Measurements from ENCODE around the gene ACLY. TPM values are rescaled to one million over a fixed set of nuclear protein-coding genes. Genes with fewer than 3 reads are reported as not detected.
"Not testable (repeated sequence)": the region's sequence is repeated elsewhere in the genome, so short reads cannot be mapped to it uniquely, and the experiment has no call there.

ACLY gene
- total and polyA plus RNA-seq, 5 experiments from 2014 or later, result 42.7 to 79.3 (median 61.3) TPM

DNA sequence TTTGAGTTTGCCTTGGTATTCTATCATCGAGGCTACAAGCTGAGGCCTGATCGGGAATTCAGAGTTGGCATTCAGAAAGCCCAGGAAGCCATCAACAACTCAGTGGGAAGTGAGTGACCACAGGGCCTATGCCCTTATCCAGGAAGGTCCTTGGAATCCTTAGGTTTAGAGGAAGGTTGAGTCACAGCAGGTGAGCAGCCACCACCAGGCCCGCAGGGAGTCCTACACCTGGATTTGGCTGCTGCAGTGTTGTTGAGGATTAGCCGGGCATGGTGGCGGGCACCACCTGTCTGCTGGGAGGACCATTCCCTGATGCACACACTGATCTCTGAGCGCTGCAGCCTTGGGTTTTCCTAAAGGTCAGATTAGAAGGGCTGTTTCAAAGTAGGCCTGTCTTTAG is 16.9 kb upstream of the ACLY start:
- POLR2A ChIA-PET, result no interaction called here
- DNase-seq, result no peak
- H3K27me3 Mint-ChIP-seq, result peaks cover 0 to 3% (median 0%) of the 10 kb centered on the region in 5 donors

DNA sequence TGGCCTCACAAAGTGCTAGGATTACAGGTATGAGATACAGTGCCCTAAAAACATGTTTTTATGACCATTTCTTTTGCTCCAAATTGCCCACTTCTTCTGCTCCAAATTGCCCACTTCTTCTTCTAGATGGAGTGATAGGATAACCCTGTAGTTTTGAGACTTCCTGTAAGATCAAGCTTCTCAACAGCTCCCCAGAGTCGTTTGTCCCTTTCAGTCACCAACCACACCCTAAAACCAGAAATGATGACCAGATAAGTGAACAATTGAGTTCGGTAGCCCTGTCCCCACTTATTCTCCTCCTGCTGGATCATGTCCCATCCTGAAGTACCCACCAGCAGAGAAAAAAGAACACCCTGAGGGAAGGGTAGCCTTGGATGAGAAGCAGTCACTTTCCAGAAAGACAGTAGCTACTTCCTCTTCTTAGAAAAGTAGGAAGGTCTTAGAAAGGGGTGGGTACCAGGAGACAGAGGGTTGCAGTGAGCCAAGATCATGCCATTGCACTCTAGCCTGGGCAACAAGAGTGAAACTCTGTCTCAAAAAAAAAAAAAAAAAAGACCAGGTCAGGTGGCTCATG is 14.2 kb upstream of the ACLY start:
- Mint-ChIP-seq H3K27ac (peak overlapping the region in 8 of 10 donors; percentile 2 to 83 (median 30)), H3K36me3 (no peaks in the 10 kb centered on the region), H3K27me3 (no peaks in the 10 kb centered on the region), H3K4me3 (peak overlapping the region in 1 of 10 donors; percentile 19), H3K9me3 (no peaks in the 10 kb centered on the region), H3K4me1 (peaks cover 12 to 27% (median 26%) of the 10 kb centered on the region in 4 donors)
- ATAC-seq, result no peak
- no peak for DNase-seq
- POLR2A ChIA-PET, result interaction anchor here (1.4 kb wide), 1 partner anchor 14 kb away, joined by 4 read pairs; the partner anchor contains the start of gene ACLY

More for the DNA sequence above, 16.9 kb upstream of the ACLY start:
- Mint-ChIP-seq H3K9me3 (no peaks in the 10 kb centered on the region), H3K4me3 (no peak overlapping the region), H3K4me1 (peaks cover under 1 to 9% (median 6%) of the 10 kb centered on the region in 4 donors), H3K27ac (no peak overlapping the region), H3K36me3 (no peaks in the 10 kb centered on the region)
- ATAC-seq, result no peak

DNA sequence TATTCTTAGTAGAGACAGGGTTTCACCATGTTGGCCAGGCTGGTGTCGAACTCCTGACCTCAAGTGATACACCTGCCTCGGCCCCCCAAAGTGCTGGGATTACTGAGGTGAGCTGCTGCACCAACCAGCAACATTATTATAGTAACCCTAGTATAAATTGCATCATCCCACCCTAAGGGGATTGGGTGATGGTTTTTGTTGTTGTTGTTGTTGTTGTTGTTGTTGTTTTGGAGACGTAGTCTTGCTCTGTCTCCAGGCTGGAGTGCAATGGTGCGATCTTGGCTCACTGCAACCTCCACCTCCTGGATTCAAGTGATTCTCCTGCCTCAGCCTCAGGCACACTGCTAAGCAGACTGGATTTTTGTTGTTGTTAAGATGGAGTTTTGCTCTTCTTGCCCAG is 13.0 kb upstream of the ACLY start:
- POLR2A ChIA-PET, result interaction anchor here (1.4 kb wide), 1 partner anchor 13 kb away, joined by 4 read pairs; the partner anchor contains the start of gene ACLY
- Mint-ChIP-seq H3K4me1 (peaks cover 12 to 27% (median 26%) of the 10 kb centered on the region in 4 donors), H3K4me3 (peak overlapping the region in 1 of 10 donors; percentile 4), H3K27ac (peak overlapping the region in 7 of 10 donors; percentile 43 to 99 (median 98))
- H3K27me3 Mint-ChIP-seq, DNase-seq, H3K9me3 Mint-ChIP-seq, H3K36me3 Mint-ChIP-seq, ATAC-seq: not testable (repeated sequence)

DNA sequence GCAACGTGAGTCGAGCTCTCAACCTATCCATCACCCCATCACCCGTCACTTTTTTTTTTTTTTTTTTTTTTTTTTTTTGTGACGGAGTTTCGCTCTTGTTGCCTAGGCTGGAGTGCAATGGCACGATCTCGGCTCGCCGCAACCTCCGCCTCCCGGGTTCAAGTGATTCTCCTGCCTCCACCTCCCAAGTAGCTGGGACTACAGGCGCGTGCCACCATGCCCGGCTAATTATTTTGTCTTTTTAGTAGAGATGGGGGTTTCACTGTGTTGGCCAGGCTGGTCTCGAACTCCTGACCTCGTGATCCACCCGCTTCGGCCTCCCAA is 12.0 kb upstream of the ACLY start:
- H3K9me3 Mint-ChIP-seq, DNase-seq, H3K27me3 Mint-ChIP-seq, H3K36me3 Mint-ChIP-seq: not testable (repeated sequence)
- POLR2A ChIA-PET, result interaction anchor here (0.6 to 2.8 kb wide), 13 partner anchors 9 to 308 kb away, joined by 3 to 37 read pairs (median 6); partner anchors contain the start of genes ACLY, CNP, DNAJC7 and EIF1
- peak overlapping the region; percentile 91 to 98 (median 96) for H3K4me3 Mint-ChIP-seq
- peak; percentile 62 to 67 for ATAC-seq
- H3K4me1 Mint-ChIP-seq, result peaks cover 12 to 28% (median 26%) of the 10 kb centered on the region in 4 donors
- H3K27ac Mint-ChIP-seq, result peak overlapping the region; percentile 95 to 99 (median 98)

DNA sequence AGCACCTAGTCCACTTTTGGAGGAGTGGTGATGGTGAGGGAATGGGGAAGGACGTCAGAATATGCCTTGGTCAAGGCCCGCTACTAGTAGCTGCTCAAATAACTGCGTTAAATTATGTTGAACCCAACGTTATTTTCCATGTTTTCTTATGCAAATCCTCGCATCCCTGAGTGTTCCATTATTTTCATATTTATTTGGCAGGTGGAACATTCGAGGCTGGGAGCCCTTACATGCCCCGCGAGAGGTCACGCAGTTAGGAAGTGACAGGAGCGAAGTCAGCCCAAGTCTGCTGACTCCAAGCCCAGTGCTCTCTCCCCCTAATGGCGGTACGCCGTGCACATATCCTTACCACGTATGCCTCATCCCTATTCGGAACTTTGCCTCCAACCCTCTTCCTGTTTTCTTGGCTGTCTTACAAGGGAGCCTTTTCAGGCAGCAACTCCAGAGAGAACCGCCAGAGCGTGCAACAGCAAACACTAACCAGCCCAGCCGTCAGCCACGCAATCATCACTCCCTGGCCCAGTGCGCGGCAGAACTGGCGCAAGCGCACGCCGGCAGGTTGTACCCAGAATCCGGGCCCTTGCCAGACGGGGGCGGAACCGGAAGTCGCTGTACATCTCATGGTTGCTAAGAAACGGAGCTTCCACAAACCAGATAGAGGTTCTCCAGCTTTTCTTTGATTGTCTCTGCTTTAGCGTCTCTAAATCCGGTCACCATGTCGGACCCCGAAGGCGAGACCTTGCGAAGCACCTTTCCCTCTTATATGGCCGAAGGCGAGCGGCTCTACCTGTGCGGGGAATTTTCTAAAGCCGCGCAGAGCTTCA is 11.5 kb upstream of the ACLY start, which contains the start of gene ODAD4:
TSS of gene ODAD4 (plus strand) at position 609 of the 824 bp plus-strand sequence. CDS start at position 716, 107 bp downstream.
- DNase-seq (peak; percentile 92 to 97 (median 96)), ATAC-seq (peak; percentile 97 to 98)
- H3K27ac Mint-ChIP-seq, result peak within 1 kb of the TSS; percentile 95 to 99 (median 98)
- peak within 1 kb of the TSS; percentile 91 to 98 (median 96) for H3K4me3 Mint-ChIP-seq
- no peaks in the 10 kb centered on the region for H3K27me3 Mint-ChIP-seq
- no peaks in the 10 kb centered on the region for H3K9me3 Mint-ChIP-seq
- peaks cover 14 to 28% (median 26%) of the 10 kb centered on the region in 4 donors for H3K4me1 Mint-ChIP-seq
- POLR2A ChIA-PET, result interaction anchor here (1.0 to 2.8 kb wide), 12 partner anchors 9 to 241 kb away, joined by 3 to 37 read pairs (median 6); partner anchors contain the start of genes ACLY, CNP, DNAJC7 and EIF1
- H3K36me3 Mint-ChIP-seq, result no peaks in the 10 kb centered on the region

DNA sequence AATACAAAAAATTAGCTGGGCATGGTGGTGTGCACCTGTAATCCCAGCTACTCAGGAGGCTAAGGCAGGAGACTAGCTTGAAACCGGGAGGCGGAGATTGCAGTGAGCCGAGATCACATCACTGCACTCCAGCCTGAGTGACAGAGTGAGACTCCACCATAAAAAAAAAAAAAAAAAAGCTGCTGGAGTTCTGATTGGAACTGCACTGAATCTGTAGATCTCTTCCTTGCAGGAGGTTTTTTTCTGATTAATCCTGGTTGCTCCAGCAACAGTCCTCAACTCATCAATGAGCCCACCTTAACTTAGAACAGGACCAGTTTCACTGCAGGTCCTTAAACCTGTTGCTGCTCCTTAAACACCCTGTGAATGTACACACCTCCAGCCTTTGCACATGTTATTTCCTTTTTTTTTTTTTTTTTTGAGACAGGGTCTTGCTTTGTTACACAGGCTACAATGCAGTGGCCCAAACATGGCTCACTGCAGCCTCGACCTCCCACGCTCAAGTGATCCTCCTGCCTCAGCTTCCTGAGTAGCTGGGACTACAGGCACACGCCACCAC is 10.0 kb upstream of the ACLY start:
- no peak for ATAC-seq
- H3K27me3 Mint-ChIP-seq, result no peaks in the 10 kb centered on the region
- H3K9me3 Mint-ChIP-seq, result no peaks in the 10 kb centered on the region
- DNase-seq, result no peak
- POLR2A ChIA-PET, result interaction anchor here (0.6 to 2.8 kb wide), 8 partner anchors 7 to 241 kb away, joined by 3 to 37 read pairs (median 4); partner anchors contain the start of genes ACLY, CNP and NKIRAS2
- peak overlapping the region in 9 of 10 donors; percentile 13 to 98 (median 96) for H3K4me3 Mint-ChIP-seq
- H3K36me3 Mint-ChIP-seq, result no peaks in the 10 kb centered on the region
- peak overlapping the region in 8 of 10 donors; percentile 42 to 99 (median 98) for H3K27ac Mint-ChIP-seq
- H3K4me1 Mint-ChIP-seq, result peaks cover 14 to 28% (median 26%) of the 10 kb centered on the region in 4 donors

DNA sequence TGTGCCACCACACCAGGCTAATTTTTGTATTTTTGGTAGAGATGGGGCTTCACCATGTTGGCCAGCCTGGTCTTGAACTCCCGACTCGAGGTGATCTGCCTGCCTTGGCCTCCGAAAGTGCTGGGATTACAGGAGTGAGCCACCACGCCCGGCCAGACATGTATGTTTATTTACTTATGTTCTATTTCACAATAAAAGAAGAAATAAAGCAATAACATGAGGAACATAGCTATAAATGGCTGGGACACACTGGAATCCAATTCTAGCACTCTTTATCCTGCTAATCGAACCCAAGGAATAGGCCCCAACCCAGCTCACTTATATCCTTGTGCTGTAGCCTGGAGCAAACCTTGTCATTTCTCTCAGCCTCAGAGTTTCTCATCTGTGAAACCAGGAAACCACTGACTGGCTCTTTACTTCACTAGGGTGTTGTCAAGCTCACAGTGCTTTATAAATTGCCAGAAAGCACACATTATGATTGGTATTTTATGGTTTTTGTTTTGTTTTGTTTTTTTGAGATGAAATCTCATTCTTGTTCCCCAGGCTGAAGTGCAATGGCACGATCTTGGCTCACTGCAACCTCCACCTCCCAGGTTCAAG is 7.3 kb upstream of the ACLY start:
- ATAC-seq (no peak), DNase-seq (no peak)
- POLR2A ChIA-PET, result no interaction called here
- Mint-ChIP-seq H3K4me1 (peaks cover 14 to 24% (median 22%) of the 10 kb centered on the region in 4 donors), H3K9me3 (no peaks in the 10 kb centered on the region), H3K27me3 (no peaks in the 10 kb centered on the region), H3K36me3 (no peaks in the 10 kb centered on the region), H3K27ac (peak overlapping the region in 1 of 10 donors; percentile 34), H3K4me3 (no peak overlapping the region)

DNA sequence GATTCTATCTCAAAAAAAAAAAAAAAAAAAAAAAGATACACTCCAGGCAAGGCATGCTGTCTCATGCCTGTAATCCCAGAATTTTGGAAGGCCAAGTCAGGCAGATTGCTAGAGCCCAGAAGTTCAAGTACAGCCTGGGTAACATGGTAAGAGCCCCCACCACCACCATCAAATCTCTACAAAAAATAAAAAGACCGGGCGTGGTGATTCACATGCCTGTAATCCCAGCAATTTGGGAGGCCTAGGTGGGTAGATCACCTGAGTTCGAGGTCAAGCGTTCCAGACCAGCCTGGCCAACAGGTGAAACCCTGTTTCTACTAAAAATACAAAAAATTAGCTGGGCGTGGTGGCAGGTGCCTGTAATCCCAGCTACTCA is 1.8 kb upstream of the ACLY start:
- H3K9me3 Mint-ChIP-seq, result no peaks in the 10 kb centered on the region
- peak overlapping the region in 2 of 10 donors; percentile 45 to 85 for H3K4me3 Mint-ChIP-seq
- peaks cover 8 to 28% (median 22%) of the 10 kb centered on the region in 4 donors for H3K4me1 Mint-ChIP-seq
- DNase-seq, result no peak
- ATAC-seq, result no peak
- H3K27ac Mint-ChIP-seq, result no peak overlapping the region
- POLR2A ChIA-PET, result interaction anchor here (1.5 kb wide), 1 partner anchor 10 kb away, joined by 6 read pairs; the partner anchor contains the start of gene ODAD4
- no peaks in the 10 kb centered on the region for H3K36me3 Mint-ChIP-seq
- H3K27me3 Mint-ChIP-seq, result no peaks in the 10 kb centered on the region

DNA sequence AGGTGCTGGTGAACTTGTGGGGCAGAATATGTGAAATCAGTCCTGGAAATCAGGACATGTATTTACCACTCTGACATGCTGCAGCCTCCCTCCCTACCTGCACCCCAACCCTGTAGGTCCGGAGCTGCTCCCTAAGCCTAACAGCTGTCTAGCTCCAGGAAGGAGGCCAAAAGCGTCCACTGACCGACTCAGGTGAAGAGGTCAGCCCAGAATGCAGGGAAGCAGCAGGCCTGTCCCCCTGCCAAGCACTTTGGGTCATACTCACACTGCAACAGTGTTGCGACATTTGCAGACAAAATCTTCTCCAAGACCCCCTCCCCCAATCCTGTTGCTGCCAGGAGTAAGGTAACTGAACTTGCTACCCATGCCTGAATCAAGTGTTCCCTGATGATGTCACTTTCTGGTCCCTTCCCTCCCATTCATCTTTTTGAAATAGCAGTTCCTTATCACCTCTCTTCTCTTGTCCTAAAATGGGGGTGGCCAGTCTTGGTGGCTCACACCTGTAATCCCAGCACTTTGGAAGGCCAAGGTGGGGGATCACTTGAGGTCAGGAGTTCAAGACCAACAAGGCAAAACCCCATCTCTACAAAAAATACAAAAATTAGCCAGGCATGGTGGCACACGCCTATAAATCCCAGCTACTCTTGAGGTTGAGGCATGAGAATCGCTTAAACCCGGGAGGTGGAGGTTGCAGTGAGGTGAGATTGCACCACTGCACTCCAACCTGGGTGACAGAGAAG is 1.3 kb upstream of the ACLY start:
- Mint-ChIP-seq H3K9me3 (no peaks in the 10 kb centered on the region), H3K27me3 (no peaks in the 10 kb centered on the region), H3K36me3 (no peaks in the 10 kb centered on the region), H3K4me1 (peaks cover 8 to 32% (median 25%) of the 10 kb centered on the region in 4 donors), H3K4me3 (peak overlapping the region; percentile 22 to 92 (median 81)), H3K27ac (peak overlapping the region in 5 of 10 donors; percentile 15 to 80 (median 72))
- POLR2A ChIA-PET, result interaction anchor here (3.6 kb wide), 1 partner anchor 10 kb away, joined by 37 read pairs; the partner anchor contains the start of gene ODAD4
- DNase-seq, result no peak
- ATAC-seq, result no peak

DNA sequence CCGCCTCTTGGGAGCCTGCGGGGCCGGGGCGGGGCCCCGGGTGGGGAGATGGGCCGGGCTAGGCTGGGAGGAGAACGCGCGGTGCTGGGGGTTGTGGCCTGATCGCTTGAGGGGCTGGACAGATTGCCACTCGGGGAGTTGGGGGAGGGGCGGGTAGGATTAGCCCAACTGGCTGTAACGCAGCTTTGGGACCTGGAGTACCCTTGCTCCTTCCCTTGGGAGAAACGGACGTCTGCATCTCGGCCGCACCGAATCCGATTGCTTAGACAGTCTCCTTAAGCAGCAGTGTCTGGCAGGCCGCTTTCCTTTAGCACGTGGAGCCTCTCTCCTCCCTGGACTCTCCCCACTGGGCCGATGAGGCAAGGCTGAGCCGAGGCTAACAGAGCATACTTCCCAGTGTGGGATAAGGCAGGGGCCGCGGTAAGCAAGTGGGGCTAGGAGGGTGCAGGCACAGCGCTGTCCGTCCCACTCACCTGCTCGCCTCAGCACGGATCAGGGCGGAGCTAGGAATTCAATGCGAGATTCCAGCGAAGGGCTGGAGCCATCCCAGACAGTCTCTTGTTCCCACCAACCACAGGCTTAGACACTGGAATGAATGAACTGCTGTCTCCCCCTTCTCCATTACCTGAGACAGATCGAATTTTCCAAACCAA is 540 bp upstream of the ACLY start:
- POLR2A ChIA-PET, result interaction anchor here (0.8 to 3.6 kb wide), 11 partner anchors 9 to 231 kb away, joined by 3 to 37 read pairs (median 5); partner anchors contain the start of genes CNP, DNAJC7, EIF1 and KLHL11
- no peaks in the 10 kb centered on the region for H3K9me3 Mint-ChIP-seq
- H3K27me3 Mint-ChIP-seq, result no peaks in the 10 kb centered on the region
- no peaks in the 10 kb centered on the region for H3K36me3 Mint-ChIP-seq
- no peak for DNase-seq
- ATAC-seq, result peak in 1 of 2 donors; percentile 6
- H3K4me3 Mint-ChIP-seq, result peak overlapping the region; percentile 85 to 95 (median 90)
- H3K27ac Mint-ChIP-seq, result peak overlapping the region in 5 of 10 donors; percentile 61 to 95 (median 90)
- peaks cover 14 to 38% (median 32%) of the 10 kb centered on the region in 4 donors for H3K4me1 Mint-ChIP-seq

Data from naive thymus-derived CD8-positive, alpha-beta T cell (primary cell).